Transverse colon (tissue), 3 donors: ENCODE results near the gene CSNK2B.
A peak's percentile ranks its signal among the peaks of the same experiment; 100 is the strongest.

Experiments
- CTCF ChIP-seq, 5 experiments: fragments of 200-600 bp in 3 of 5; fragments of 450-650 bp in 2 of 5; sonication (generic) in 3 of 5; IDR thresholded peaks; 1 replicate in 2 of 5; 2 replicates in 3 of 5; pipeline ENCODE4 v1.5.1; 2016 to 2017; ENCODE audit warnings: antibody characterized with exemption in 5 of 5, inconsistent platforms in 3 of 5, mild to moderate bottlenecking in 2 of 5, moderate library complexity in 1 of 5
- POLR2A ChIP-seq: fragments of 450-650 bp; IDR thresholded peaks from one replicate; pipeline ENCODE4 v1.6.1; 2016; ENCODE audit warnings: antibody characterized with exemption, mild to moderate bottlenecking, moderate library complexity

DNA sequence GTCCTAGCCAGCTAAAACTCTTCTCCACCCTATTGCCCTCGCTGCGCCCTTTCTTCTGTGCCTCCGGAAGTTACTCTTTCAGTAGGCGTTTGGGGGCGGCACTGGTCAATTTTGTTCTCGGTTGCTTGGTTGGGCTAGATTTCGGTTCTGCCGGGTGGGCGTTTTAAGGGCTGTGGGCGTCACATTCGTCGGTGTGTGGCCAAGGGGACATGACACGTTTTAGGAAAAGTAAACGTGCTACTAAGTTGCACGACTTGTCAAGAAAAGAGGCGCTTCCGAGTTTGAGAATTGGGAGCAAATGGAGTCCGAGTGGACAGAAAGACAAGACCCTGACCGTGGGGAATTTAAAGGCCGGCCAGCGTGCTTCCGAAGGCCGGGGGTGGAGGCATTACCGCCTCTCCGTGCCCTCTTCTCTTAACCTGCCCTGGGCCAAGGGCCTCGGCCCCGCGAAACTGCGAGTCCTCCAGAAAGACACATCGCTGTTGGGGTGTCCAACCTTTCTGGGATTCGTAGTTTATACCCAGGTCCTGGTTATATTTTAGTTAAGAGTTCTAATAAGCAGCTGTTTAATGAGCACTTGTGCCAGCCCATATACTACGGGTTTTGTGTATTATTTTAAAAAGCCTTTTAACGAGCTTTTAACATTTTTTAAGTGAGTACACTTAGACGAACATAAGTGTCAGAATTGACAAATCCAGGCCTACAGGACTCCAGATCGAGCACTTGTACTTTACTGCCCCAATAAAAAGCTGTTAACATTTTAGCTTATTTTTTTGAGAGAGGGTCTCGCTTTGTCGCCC is 12.8 kb upstream of the CSNK2B start:
- TF ChIP-seq POLR2A (peak; percentile 83), CTCF (IDR thresholded peaks at IDR 0.05) (no peak)
